CD4-positive, alpha-beta T cell treated with Interleukin-10 for 1 hour (primary cell): ENCODE measurements around the gene RCVRN.

ENCODE experiments used
- DNase-seq: peaks from one replicate; pipeline ENCODE4 v3.0.0-alpha.2; 2020

RCVRN gene

DNA sequence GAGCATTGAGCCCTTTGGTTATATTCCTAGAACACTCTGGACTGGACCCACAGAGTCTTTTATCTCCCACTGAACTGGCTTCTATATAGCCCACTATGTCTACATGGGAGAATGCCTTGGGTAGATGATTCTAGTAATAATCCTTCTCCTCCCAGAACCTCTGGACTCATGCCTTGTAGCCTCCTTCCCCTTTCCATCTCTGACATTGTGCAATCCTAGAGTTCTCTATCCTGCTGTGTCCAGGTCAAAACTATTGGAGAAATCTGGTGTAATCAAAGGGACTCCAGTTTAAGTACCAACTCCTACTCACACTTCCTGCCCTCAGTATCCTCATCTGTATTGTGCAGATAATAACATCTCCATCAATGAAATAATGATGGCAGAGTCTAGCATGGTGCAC, 9.1 kb downstream of the RCVRN start:
- DNase-seq, result no peak

DNA sequence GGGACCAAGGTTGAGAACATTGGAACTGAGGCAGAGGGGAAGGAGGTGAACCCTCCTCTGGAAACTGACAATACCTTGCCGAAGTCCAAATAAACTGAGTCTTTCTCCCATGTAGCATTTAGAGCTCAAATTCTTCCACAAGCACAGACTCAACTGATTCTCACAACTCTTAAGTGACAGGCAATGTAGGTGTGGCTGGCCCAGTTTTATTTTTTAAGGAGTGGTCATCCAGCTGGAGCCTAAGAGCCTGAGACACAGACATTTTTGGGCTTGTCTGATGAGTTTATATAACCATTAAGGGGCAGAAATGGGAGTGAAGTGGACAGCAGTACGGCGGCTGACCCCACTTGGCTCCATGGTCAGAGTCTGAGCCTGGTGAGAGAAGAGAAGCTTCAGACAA, 10.8 kb downstream of the RCVRN start:
- DNase-seq, result no peak

DNA sequence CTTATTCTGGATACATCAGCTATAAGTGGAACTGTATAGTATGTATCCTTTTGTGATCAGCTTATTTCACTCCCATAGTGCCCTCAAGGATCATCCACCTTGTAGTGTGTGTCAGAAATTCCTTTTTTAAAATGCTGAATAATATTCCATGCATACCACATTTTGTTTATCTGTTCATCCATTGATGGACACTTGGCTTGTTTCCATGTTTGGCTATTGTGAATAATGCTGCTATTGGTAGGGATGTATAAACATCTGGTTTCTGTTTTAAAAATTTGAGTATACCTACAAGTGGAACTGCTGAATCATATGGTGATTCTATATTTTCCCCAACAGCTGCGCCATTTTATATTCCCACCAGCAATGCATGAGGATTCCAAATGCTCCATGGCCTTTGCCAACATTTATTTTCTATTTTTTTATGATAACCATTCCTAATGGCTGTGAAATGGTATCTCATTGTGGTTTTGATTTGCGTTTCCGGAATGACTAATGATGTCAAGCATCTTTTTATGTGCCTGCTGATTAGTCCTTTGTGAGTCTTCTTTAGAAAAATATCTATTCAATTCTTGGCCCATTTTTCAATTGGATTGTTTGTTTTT, 11.6 kb downstream of the RCVRN start:
- DNase-seq, result no peak

DNA sequence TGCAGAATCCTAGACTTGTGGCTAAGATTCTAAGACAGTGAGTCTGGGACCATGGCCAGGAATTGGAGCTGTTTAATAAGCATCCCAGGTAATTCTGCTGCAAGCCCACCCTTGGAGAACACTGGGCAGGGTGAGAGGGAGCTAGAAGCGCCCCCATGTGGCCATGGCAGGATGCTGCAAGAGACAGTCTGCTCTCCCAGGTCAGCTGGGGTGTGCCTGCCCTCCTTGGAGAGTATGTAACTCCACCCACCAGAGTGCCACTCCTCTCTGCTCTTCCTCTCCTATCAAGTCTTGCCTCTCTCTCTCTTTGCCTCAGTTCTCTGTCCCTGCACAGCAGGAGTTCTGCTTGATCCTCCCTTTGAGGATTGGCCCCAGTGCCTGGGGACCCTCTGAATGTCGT, 14.9 kb downstream of the RCVRN start:
- DNase-seq, result no peak

DNA sequence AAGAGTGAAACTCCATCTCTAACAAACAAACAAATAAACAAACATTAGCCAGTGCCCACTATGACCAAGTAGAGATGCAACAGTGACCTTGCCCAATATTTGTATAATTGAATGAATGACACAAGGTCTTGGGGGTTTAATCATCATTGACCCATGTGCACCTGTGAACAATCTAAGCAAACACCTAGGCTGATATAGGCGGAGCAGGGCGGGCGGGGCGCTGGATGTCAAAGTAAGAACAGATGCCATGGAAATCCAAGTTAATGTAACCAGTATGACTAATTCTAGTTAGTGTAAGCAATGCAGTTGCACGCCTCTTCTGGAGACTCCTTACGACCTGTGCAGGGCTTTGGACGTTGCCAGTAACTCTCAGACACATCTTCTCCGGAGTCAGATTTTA, 17.6 kb downstream of the RCVRN start:
- DNase-seq, result no peak

DNA sequence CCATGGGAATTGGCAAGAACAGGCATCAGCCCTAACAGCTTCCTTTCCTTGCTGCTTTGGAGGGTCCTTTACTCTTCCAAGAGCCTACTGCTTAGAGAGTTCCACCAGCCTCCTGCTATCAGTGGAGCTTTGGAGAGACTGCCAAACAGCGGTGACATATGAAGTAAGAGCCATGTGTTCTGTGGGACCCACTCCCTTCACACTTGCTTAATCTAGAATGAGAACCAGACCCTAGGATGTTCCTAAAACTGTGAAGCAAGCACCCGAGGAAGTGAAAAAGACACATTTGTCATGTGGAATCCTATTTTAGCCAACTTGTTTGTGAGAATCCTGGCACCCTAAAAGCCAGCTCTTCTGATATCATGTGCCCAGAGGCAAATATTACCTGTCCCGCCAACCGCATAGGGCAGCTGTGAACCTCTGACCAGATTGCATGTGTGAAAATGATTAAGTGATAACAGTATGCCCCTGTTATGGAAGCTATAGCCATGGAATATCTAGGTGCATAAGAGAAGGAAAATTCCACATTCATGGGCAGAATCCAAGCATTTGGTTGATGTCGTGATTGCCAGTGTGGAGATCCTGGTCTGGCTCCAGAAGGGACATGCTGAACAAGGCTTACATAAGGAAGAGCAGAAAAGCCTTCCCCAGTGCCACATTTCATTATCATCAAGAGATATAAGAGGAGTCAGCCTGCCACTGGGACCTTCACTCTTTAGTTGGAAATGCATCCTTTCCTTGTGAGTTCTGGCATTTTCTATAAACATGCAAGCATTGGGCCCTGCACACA, 18.7 kb downstream of the RCVRN start:
- DNase-seq, result no peak

DNA sequence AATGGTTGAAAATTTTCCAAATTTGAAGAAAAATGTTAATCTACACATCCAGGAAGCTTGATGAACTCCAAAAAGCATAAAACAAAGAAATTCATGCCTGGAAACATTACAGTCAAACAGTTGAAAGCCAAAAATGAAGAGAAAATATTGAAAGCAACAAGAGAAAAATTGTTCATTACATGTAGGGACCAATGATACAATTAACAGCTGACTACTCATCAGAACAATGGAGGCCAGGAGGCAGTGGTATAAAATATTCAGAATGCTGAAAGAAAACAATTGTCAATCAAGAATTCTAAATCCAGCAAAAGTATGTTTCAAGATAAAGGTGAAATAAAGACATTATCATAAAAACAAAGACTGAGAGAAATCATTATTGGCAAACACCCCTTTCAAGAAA, 21.6 kb downstream of the RCVRN start:
- no peak for DNase-seq

DNA sequence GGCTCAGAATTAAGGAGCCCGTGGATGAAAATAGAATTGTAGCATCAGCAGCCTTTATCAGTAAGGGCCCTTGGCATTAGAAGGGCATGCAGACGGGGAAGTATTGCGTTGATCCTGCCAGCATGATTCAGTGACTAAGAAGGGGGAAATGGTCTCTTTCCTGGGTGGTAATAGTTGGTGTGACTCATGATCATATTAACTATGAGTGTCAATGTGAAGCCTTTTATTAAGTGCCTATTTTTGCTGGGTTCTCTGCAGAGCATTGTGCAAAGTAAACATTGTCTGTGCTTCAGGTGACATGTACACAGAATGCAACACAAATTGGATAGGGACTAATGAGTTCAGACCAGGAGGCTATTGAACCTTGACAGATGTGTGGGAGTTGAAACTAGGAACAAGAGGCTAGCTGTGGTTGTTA, 24.5 kb downstream of the RCVRN start:
- no peak for DNase-seq

DNA sequence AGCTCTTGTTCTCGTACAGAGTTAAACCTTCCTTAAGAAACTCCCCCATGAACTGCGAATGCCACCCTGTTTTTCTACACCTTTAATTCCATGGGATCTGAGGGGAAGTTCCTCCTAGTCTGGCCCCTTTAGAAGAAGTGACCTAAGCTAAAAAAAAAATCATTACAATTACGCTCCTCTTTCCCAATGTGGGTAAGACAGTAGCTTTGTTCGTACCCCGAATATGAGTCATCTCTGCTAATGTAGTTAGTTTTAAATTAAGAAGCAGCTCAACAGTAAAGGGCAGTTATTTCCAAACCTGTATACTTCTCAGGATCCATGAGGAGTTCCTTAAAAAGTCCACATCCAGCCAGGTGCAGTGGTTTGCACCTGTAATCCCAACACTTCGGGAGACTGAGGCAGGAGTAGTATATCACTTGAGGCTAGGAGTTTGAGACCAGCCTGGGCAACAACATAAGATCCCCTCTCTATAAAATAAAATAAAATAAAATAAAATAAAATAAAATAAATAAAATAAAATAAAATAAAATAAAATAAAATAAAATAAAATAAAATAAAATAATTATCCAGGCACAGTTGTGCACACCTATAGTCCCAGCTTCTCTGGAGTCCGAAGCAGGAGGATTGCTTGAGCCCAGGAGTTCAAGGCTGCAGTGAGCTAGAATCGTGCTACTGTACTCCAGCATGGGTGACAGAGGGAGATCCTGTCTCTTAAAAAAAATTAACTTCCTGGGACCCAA, 26.1 kb downstream of the RCVRN start:
- DNase-seq, result no peak

DNA sequence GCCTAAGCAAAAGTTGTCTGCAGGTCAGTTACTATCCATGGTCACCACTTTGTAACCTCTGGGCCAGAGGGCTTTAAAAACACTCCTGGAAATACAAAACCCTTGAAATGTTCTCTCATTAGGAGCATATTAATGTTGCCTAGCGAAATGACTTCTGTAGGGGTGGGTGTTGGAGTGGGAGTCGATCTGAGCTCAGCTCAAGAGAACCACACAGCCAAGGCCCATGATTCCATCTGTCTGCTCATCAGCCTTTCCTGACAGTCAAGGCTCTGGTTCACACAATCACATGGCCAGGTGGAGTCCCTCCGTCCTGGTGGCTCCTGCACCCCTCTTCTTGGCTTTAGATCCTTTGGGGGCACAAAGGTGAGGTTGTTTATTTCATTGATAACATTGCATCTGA, 26.7 kb downstream of the RCVRN start:
- no peak for DNase-seq

DNA sequence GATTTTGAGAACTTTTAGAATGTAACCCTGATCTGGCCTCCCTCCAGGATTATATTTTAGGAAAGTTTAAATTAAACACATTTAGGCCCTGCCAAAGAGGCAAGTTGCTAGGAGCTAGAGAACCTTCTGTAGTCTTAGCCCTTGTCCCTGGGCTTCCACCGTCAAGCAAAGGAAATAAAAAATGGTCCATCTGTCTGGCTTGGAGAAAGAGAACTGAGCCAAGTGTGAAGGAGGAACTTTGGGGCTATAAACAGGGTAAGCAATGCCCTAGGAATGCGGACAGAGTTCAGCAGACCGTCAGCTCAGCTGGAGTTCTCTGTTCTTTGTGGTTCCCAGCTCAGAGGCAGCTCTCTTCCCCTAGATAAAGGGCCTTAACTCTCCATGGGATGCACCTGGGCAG, 29.6 kb downstream of the RCVRN start:
- DNase-seq, result no peak

DNA sequence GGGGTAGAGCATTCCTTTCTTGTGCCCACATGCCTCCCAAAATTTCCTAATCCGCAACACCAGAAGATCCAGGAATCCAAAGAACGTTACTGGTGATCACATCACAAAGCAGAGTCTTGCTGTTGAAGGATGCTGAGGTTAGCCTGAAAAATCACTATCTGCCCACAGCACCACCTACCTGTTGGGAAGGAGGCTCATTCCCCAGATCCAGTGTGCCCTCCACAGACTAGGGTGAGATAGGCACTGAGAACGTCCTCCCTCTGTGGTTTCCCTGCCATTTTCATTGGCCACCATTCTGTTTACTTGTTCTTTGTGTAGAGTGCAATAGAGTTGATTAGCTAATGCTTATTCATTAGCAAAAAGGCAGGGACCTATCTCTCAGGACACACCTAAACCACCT, 30.3 kb downstream of the RCVRN start:
- DNase-seq, result no peak

DNA sequence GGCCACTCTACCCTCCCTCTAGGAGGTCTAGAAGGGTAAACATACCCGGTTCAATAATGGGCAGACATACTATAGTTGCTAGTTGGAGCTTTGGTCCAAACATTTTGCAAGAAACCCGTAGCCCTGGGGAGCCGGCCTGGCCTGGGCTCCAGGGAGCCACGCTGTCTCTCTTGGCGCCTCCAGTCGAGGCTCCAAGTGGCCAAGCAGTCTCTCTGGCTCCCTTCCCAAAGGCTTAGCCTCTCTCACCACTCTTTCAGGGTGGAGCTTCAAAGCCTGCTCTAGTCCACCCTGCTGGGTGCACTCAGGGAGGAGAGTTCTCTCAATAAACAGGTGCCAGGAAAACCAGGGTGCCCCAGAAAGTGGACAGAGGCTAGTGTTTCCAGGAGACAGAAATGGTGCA, 32.2 kb downstream of the RCVRN start:
- no peak for DNase-seq

DNA sequence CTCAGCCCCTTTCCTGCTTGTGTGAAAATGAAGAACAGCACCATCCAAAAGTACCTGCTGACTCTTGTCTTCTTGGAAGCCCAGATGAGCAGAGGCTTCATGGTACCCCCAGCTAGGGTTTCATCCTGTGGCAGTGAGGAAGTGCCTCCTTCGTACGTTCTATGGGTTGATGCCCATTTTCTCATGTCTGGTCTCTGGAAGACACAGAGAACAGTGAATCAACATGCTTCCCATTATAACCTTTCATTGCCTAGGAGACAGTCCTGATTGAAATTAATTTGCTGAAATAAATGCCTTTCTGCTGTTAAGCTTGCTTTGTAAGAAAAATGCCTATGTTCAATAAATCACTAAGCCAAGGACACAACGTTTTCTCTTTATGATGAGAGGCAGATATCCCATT, 36.5 kb downstream of the RCVRN start:
- DNase-seq, result no peak

DNA sequence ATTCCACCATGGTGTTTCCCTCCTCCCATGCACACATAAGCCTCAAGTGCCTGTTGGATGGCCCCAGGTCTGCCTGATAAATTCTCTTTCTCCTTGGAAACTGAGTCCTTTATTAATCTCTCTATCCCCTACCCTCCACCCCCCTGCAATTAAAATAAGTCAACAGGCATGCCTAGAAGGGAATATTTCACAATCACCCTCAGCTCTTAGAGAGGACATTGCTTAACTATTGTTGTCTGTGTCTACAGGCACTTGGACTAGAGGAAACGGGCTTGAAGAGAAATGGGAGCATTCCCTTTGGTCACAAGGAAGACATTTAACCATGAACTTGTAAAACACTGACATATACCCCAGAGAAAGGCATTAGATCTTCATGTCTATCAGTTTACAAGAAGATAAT, 39.5 kb downstream of the RCVRN start:
- DNase-seq, result no peak

DNA sequence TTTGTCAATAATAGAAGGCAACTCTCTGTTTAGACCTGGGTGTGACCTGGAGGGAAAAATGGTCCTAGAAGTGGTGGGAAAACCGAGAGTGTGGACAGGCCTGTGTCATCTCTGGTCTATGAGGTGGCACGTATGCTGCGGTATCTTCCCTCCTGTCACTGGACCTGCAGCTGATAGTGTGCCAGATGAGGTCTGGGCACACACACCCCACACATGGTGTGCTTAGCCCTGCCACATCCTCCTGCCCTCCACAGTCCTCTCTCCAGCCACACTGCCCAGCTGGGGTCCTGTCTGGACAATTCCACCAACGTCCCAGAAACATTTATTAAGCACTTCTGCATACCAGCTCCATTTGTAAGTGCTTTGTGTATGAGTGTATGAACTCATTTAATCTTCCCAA, 42.1 kb downstream of the RCVRN start:
- no peak for DNase-seq

DNA sequence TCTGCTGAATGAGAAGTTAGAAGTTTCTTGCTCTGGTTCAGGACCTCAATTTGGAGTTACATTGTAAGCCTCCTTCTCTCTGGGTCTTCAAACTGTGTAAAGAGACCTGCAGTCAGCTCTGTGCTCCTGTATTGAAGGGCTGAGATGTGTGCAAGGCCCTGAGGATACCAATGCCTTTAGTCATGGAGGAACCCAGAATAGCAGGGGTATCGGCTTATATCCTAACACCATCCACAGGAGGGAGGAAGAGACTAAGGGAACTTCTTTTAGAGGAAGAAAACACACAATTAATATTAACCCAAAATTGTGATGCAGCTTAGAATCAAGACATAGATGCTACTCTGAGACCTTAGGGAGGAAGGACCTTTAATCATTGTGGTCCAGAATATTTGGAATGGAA, 42.9 kb downstream of the RCVRN start:
- no peak for DNase-seq

DNA sequence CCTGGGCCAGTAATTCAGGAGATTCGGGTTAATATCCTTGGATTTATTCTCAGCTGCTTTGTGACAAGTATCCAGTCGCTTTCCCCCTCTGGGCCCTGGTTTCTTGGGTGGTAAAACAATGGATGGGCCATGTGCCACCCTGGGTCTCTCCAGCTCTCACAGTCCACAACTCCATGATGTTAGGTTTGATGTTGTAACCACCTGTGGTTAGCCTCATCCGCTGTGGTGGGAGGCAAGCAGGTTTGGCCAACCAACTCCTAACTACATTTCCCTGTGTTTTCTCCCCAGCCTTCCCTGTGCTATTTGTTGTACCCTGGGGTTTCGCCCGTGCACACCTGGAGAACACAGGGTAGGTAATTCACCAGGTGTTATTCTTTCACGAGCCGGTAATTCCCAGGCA, 44.2 kb downstream of the RCVRN start:
- DNase-seq, result no peak

DNA sequence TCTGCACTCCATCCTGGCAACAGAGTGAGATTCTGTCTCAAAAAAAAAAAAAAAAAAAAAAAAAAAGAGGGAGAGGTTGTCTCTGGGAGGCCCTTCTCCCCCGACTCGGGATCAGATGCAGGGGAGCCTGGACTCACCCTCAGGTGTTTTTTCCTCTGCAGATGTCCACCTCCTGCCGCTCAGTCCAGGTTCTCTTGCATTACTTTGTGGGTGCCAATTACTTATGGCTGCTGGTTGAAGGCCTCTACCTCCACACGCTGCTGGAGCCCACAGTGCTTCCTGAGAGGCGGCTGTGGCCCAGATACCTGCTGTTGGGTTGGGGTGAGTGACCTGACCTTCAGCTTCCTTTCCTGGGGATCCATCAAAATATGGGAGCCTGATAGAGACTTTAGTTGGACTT, 45.3 kb downstream of the RCVRN start:
- no peak for DNase-seq

DNA sequence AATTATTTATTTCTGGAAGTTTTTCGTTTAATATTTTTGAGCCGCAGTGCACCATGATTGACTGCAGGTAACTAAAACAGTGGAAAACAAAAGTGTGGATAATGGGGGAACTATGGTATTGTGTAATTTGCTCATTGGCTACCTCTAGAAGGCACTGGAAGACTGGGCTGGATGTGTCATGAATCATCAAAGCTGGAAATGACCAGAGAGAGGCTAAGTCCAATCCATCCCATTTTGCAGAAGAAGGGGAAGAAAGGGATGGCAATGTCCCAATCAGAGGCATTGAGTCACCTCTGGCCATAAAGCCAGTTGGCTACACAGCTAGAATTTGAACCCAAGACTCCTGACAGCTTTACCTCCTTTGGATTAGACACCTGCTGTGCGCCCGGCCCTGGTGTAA, 50.0 kb downstream of the RCVRN start:
- no peak for DNase-seq

DNA sequence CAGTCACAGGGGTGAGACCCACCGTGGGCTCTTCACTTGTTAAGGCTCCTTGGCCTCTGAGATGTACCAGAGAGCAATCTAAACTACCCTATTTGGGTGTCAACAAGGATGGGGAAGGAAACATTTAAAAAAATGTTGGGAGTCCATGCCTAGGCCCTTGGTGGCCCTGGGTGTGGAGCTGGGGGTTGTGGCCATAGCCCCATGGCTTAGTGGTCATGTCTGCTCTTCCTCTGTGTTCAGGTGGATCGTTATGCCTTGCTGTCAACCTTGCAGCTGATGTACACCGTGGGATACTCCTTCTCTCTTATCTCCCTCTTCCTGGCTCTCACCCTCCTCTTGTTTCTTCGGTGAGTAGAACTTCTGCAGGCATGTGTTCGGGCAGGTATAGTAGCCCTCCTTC, 50.8 kb downstream of the RCVRN start:
- no peak for DNase-seq

DNA sequence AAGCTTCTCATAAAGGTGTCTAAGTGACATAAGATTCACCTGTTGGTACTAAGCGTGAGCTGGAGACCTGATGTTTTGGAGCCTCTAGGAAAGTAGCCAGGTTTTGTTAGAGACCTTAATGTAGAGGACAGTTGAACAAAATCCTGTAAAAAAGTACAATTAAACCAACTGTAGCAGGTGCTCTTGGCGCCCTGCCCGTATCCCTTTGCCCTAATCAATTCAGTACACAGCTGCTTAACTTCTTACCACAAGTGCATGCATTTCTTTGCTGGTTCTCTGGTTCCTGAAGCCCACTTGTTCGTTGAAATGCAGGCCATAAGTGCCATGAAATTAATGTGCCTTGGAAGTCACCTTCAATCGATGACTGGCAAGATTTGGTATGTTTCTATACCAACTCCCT, 54.9 kb downstream of the RCVRN start:
- DNase-seq, result no peak
